ACC112 (cell line): ENCODE data around the gene AIF1L.

Experiments
- H2AFZ ChIP-seq: fragments of 200-600 bp; sonication (generic); one replicate; pipeline ENCODE4 v1.6.0; 2017; ENCODE audit warnings: antibody characterized with exemption, low read length; ENCODE audit not compliant: unreplicated experiment
- H3K27ac ChIP-seq: fragments of 200-600 bp; sonication (generic); 2 replicates; pipeline ENCODE4 v1.5.1; 2014; ENCODE audit warnings: low read depth, mild to moderate bottlenecking, antibody characterized with exemption, low read length, moderate library complexity
- H3K27me3 ChIP-seq: fragments of 200-600 bp; sonication (generic); 2 replicates; pipeline ENCODE4 v1.6.1; 2014; ENCODE audit warnings: mild to moderate bottlenecking, antibody characterized with exemption, low read length, moderate library complexity, mixed read lengths; ENCODE audit not compliant: insufficient read depth
- H3K36me3 ChIP-seq: fragments of 200-600 bp; sonication (generic); 2 replicates; pipeline ENCODE4 v1.6.1; 2016; ENCODE audit warnings: mild to moderate bottlenecking, antibody characterized with exemption, low read length, moderate library complexity, mixed read lengths; ENCODE audit not compliant: insufficient read depth
- H3K4me1 ChIP-seq: fragments of 200-600 bp; sonication (generic); one replicate; pipeline ENCODE4 v1.6.1; 2016; ENCODE audit warnings: low read length, mixed read lengths; ENCODE audit not compliant: insufficient read depth, unreplicated experiment, control insufficient read depth
- H3K4me3 ChIP-seq: fragments of 200-600 bp; sonication (generic); 2 replicates; pipeline ENCODE4 v1.5.1; 2014; ENCODE audit warnings: mild to moderate bottlenecking, low read depth, low read length
- H3K79me2 ChIP-seq: fragments of 200-600 bp; sonication (generic); one replicate; pipeline ENCODE4 v1.6.0; 2016; ENCODE audit warnings: low read length; ENCODE audit not compliant: control insufficient read depth, unreplicated experiment, insufficient read depth

Gene AIF1L

GRCh38 chr9:131100445-131100844 is 4.1 kb downstream of the AIF1L start:
- H3K27me3 ChIP-seq, result peaks cover 30% of the 10 kb centered on the region
- H3K4me3 ChIP-seq, result no peak overlapping the region
- no peaks in the 10 kb centered on the region for H3K79me2 ChIP-seq
- H3K27ac ChIP-seq, result no peak overlapping the region
- no peaks in the 10 kb centered on the region for H3K36me3 ChIP-seq
- no peak overlapping the region for H2AFZ ChIP-seq
- peaks cover 7% of the 10 kb centered on the region for H3K4me1 ChIP-seq

- Histone ChIP-seq H3K27me3 (peaks cover 21% of the 10 kb centered on the region), H3K27ac (no peak overlapping the region), H3K4me1 (peaks cover 3% of the 10 kb centered on the region), H2AFZ (no peak overlapping the region), H3K79me2 (no peaks in the 10 kb centered on the region), H3K4me3 (no peak overlapping the region), H3K36me3 (no peaks in the 10 kb centered on the region)
These were observed 5.1 kb downstream of the AIF1L start for GRCh38 chr9:131101207-131101964.

GRCh38 chr9:131103024-131103423 is 6.7 kb downstream of the AIF1L start:
- Histone ChIP-seq H3K79me2 (no peaks in the 10 kb centered on the region), H3K36me3 (no peaks in the 10 kb centered on the region), H2AFZ (no peak overlapping the region), H3K27me3 (peaks cover 5% of the 10 kb centered on the region), H3K4me1 (peaks cover 3% of the 10 kb centered on the region), H3K4me3 (no peak overlapping the region), H3K27ac (no peak overlapping the region)

GRCh38 chr9:131103535-131103934 is 7.2 kb downstream of the AIF1L start:
- Histone ChIP-seq H3K27ac (no peak overlapping the region), H3K4me3 (no peak overlapping the region), H2AFZ (no peak overlapping the region), H3K27me3 (no peaks in the 10 kb centered on the region), H3K4me1 (peaks cover 3% of the 10 kb centered on the region), H3K36me3 (no peaks in the 10 kb centered on the region), H3K79me2 (no peaks in the 10 kb centered on the region)

GRCh38 chr9:131104016-131104740 is 7.8 kb downstream of the AIF1L start:
- no peak overlapping the region for H3K27ac ChIP-seq

GRCh38 chr9:131105952-131106351 is 9.6 kb downstream of the AIF1L start:
- H3K27ac ChIP-seq, result no peak overlapping the region
- no peaks in the 10 kb centered on the region for H3K27me3 ChIP-seq
- no peaks in the 10 kb centered on the region for H3K36me3 ChIP-seq
- H3K4me3 ChIP-seq, result no peak overlapping the region
- no peak overlapping the region for H2AFZ ChIP-seq
- peaks cover 3% of the 10 kb centered on the region for H3K4me1 ChIP-seq
- H3K79me2 ChIP-seq, result no peaks in the 10 kb centered on the region

More at GRCh38 chr9:131104016-131104740, 7.8 kb downstream of the AIF1L start:
- Histone ChIP-seq H3K27me3 (no peaks in the 10 kb centered on the region), H2AFZ (no peak overlapping the region), H3K4me1 (peaks cover 3% of the 10 kb centered on the region), H3K36me3 (no peaks in the 10 kb centered on the region), H3K79me2 (no peaks in the 10 kb centered on the region), H3K4me3 (no peak overlapping the region)

- peaks cover 3% of the 10 kb centered on the region for H3K4me1 ChIP-seq
- H3K36me3 ChIP-seq, result no peaks in the 10 kb centered on the region
- no peak overlapping the region for H3K27ac ChIP-seq
- no peak overlapping the region for H2AFZ ChIP-seq
- no peaks in the 10 kb centered on the region for H3K27me3 ChIP-seq
- H3K4me3 ChIP-seq, result no peak overlapping the region
- H3K79me2 ChIP-seq, result no peaks in the 10 kb centered on the region
These were observed 11.4 kb downstream of the AIF1L start for GRCh38 chr9:131107760-131108159.

- Histone ChIP-seq H2AFZ (no peak overlapping the region), H3K27me3 (no peaks in the 10 kb centered on the region), H3K36me3 (no peaks in the 10 kb centered on the region), H3K4me3 (no peak overlapping the region), H3K79me2 (no peaks in the 10 kb centered on the region), H3K4me1 (peaks cover 3% of the 10 kb centered on the region), H3K27ac (no peak overlapping the region)
These were observed 15.0 kb downstream of the AIF1L start for GRCh38 chr9:131111186-131111853.

GRCh38 chr9:131111854-131112311 is 15.6 kb downstream of the AIF1L start:
- Histone ChIP-seq H3K4me1 (peaks cover 3% of the 10 kb centered on the region), H3K27me3 (no peaks in the 10 kb centered on the region), H3K27ac (no peak overlapping the region)

GRCh38 chr9:131112374-131113154 is 16.2 kb downstream of the AIF1L start:
- Histone ChIP-seq H3K27ac (no peak overlapping the region), H3K4me1 (peaks cover 3% of the 10 kb centered on the region), H3K27me3 (no peaks in the 10 kb centered on the region), H3K36me3 (no peaks in the 10 kb centered on the region), H3K4me3 (no peak overlapping the region), H3K79me2 (no peaks in the 10 kb centered on the region), H2AFZ (no peak overlapping the region)

More at GRCh38 chr9:131111854-131112311, 15.6 kb downstream of the AIF1L start:
- H3K4me3 ChIP-seq, result no peak overlapping the region
- no peaks in the 10 kb centered on the region for H3K79me2 ChIP-seq
- no peaks in the 10 kb centered on the region for H3K36me3 ChIP-seq
- no peak overlapping the region for H2AFZ ChIP-seq
